HG02678 (cell line): Measurements from ENCODE around the gene PM20D1.

Experiments used
- ATAC-seq: cut with Tn5 transposase; IDR thresholded peaks from one replicate; pipeline ENCODE4 v1.9.1; 2021; ENCODE audit warnings: mild to moderate bottlenecking, moderate library complexity; ENCODE audit not compliant: unreplicated experiment

PM20D1 gene

DNA sequence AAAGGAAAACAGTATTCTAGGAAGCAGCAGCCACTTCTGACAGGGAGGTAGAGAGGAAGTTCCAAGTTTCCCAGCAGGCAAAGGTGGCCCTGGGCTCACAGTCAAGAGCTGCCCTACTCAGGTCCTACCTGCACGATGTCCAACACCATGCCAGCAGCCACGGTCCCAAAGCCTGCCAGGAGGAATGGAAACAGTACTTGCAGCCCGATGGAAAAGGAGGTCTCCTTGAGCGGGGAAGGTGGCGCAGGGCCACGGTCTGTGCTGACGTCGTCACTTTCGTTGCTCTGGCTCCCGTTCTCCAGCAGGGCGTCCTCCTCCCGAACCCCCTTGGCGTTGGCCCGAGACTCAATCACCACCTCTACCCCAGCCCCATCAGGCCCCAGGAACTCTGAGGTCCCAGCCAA is 40.0 kb downstream of the PM20D1 start:
- no peak for ATAC-seq

DNA sequence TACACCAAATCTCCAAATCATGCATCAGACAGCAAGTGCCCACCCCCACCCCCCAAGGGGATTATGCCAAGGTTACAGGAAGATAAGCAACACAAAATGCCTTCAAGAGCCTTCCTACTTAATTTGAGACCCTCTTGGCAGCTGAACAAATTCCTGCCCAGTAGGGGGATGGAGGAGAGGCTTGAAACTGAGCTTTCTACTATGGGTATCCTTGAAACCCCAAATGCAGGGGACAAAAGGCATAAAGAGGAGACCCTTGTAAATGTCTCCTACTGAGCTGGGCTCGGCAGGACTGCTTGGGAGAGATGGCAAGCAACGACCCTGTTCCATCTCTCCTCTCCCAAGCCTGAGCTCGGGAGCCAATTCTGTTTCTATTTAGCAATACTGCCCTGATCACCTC is 40.5 kb downstream of the PM20D1 start:
- ATAC-seq = no peak

DNA sequence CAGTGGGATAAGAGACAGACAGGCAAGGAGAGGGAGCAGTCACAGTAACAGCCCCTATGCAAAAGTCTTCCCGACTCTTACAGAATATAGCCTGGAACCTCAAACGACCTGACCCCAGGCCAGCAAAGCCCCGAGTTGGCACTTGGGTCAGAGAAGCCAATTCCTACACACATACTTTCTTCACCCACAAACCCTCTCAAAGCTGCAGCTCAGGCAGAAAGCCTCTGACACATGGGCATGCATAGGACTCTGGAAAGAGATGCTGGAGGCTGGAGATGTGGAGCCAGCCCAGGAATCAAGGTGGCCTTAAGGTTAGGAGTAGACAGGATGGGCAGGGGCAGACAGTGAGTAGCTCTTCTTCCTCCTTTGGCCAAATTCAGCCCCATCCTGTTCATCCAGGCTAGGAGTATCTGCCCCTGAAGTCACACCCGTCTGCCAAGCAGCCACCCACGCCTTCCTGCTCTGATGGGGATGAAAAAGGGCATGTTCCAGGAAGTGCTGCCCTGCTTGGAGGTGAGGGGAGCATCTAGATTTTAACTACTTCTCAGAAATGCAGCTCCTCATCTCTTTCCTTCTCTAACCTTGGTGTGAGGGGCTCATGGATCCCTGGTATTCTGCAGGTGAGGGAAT is 44.7 kb downstream of the PM20D1 start:
- no peak for ATAC-seq

DNA sequence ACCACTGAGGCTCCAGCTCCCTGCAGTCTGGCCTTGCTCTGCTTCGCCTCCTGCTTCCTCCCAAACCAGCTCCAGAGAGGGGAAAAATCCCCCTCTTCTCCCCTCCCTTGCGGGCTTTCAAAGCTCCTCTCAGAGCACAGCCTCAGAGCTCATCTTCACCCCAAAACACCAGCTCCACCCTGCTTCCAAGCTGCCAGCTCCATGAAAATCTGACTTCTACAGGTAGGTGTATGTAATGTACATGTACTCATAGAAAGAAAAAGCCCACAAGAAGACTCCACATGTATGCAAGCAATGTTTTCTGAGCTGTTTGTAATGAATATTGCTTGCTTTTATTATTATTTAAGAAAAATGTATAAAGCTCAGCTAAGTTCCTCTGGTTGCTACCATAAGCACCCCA is 45.3 kb downstream of the PM20D1 start:
- ATAC-seq = no peak

DNA sequence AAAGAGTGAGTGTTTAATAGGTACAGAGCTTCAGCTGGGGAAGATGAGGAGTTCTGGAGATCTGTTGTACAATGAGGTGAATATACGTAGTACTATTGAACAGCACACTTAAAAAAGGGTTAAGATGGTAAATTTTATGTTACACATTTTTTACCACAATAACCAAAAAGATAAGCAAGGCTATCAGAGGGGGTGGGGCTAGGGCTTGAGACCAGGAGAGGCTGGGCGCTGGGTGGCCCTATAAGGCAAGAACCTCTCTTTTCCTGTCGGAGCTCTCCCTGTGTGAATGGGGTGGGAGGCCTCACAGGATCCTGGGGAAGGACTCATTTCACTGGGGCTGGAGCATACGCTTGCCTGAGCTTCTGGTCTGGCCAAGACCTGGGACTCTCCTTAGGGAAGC is 45.9 kb downstream of the PM20D1 start:
- ATAC-seq = no peak

DNA sequence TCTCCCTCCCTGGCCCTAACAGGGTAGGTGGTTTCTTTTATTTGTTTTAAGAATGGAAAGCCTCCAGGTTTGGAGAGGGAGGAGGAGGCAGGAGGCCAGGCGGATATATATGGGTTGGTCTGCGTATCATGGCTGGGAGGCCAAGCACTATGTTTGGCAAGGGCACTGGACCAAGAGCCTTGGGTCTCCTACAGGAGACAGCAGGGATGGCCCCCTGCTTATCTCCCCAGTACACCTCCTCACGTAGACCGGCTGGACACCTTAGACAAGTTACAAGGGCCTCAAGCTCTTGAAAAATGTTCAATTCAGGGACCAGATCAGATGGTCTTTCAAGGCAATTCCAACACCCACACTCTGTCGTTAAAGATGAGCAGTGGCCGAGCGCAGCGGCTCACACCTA is 47.9 kb downstream of the PM20D1 start:
- ATAC-seq = no peak

DNA sequence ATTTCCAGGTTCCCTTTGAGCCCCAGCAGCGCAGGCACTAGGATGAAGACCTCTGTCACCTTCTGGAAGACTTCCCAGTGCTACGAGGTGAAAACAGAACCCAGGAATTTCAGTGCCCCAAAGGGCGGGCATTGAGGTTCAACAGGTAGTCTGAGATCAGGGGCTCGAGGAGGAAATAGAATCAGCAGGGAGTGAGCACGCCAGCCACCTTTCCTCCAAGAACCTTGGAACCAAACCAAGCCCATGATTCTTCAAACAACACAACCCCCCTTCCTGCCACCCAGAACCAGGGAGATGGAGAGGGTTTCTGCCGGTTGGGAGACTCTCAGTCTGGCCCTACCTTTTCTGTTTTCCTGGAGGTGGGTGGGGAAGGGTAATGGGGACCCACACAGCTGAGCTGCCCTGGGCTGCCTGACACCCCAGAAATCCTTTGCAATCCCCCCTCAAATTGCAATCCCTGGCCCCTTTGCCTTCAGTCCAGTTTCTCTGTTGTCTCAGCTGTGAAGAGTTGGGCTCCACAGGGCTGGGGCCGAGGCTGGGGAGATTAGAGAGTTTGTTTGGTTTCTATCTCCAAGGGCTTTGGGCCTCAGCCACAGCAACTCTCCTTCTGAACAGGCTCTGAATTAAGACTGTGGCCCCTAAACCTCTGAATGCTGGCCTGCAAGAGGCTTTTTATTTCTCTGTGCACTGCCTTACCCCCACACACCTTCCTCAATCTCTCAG is 48.8 kb downstream of the PM20D1 start:
- no peak for ATAC-seq

DNA sequence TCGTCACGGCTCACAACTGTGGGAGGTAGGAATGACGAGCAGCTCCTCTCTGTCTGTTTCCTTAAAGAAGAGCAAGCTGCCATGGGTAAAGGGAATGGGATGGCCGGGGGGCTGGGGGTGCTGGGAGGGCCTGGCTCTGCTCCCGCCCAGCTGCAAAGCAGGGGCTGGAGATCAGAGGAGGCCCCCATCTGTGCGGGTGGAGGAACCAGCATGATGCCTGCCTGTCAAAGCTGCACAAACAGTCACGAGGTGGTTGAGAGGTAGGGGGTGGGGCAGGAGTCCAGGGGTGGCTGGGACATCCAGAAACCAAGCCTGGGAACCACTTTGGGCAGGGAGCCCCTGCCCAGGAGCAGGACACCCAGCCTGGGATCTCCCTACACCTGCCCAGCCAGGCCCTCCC is 49.5 kb downstream of the PM20D1 start:
- ATAC-seq = no peak

DNA sequence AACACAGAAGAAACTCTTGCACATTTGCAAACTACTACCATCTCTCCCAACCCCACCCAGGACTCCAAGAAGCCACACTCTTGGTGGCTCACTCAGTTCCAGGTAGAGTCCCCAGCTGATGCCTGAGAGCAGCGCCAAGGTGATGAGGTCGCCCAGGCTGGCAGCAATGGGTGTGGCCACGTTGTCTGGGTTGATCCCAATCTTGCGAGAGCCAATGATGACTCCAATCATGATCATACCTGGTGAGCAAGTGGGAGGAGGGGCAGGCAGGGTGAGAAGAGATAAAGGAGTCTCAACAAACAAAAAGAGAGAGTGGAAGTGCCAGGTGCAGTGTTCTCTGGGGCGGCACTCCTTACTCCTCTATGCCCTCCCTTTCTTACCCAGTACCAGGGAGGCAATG is 51.4 kb downstream of the PM20D1 start:
- no peak for ATAC-seq

DNA sequence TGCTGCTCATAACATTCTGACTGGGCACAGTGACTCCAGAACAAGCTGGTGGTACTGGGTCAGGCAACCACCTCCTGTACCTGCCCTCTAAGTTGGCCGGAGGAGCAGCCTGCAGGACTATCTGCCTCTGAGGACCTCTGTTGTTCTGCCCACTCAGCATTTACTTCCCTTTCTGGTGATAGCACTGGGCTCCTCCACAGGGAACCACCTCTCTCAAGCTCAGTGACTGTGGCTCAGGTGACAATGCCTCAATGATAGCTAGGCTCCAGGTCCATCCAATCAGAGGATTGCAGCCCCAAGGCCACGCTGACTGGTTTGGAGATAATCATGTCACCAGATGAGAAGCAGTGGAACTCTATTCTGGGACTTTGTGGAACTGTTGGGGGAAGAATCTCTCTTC is 52.8 kb downstream of the PM20D1 start:
- no peak for ATAC-seq

DNA sequence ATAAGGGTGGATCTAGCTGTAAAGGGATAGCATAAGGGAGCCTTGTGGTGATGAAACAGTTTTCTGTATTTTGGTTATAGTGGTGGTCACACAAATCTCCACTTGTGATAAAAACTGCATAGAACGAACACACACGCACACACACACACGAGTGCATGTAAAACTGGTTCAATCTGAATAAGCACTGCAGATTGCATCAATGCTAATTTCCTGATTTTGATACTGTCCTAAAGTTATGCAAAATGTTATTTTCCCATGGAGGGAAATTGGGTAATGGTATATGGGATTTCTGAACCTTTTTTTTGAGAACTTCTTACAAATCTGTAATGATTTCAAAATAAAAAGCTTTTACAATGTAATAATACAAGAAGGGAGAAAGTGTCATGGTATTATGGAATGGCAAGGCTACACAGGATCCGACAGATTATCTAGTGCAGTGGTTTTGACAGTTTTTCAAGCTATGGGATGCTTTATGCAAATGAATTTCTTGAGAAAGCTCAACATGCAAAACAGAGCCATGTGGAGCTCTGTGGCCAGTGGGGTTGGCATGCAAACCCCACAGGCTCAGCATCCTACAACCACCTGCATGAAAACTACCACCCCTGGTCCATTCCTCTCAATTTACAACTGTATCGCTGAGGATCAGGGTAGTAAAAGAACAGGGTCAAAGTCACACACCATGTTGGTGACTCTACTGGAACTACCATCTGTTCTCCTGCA is 55.8 kb downstream of the PM20D1 start:
- peak; percentile 49 for ATAC-seq

DNA sequence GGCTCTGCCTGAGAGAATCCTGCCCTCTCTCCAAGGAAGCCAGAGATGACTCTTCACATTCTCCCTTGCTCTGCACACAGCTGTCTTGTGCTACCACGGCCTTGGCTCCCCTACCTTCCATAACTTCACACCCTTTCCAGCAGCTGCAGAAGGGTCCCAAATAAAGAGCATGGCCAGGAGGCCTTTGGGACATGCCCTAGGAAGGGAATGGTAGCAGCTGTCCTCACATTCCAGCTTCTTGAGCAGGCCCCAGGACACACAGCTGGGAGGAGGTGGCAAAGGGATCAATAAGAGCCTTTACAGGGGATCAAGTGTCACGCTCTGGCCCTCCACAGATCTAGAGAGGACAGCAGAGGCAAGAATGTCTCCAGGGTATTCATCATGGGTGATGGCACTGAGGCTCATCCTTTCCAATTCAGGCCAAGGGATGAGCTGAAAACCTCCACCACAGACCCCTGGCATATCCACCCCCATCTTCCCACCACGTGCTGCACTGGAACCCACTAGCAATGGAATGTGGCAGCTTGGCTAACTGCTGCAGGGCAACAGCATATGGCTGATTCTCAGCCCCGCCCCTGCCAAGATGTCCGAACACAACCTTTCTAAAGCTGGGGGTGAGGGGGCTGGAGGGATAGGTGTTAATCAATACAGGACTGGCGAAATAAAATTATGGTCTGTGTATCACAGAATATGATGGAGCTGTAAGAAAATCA is 56.8 kb downstream of the PM20D1 start:
- no peak for ATAC-seq

DNA sequence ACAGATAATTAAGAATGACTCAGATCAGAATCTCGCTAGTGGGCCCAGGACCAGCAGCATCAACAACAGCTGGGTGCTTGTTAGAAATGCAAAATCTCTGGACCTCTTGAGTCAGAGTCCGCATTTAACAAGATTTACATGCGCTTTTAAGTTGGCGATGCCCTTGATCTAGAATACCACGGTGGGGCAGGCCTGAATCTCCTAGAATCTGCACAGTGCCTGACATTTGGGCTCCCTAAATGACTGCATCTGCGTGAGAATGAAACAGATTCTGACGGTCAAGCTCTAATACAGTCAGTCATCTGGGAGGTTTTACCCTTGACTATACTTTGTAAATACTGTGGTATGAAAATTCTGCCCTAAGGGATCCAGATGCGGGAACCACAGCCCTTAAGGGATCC is 57.5 kb downstream of the PM20D1 start:
- peak; percentile 50 for ATAC-seq

DNA sequence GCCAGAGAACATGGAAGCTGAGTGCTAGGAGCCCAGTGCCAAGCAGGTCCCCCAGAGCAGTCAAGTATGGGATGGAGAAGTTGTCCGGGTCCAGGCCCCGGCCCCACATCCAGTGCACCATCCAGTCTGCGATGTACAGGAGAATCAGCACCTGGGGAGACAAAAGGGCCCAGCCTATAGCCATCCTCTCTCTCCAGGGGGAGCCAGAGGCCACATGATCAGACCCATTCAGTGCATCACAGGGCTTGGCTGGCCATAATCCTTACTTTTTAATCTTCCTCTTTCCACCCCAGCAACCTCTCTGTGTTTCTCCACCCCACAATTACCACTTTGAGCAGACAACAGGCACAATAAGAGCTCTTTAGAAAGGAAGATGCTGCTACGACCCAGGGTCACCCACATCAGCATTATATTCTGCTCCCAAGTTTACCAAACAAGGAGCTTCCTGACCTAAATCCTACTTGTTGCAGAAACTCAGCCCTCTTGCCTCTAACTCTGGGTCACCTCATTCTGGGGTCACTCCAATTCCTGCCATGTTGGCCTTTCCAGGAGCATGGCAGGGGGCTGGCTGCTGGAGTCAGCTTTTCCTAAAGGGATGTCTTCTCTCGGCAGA is 58.3 kb downstream of the PM20D1 start:
- peak; percentile 47 for ATAC-seq

DNA sequence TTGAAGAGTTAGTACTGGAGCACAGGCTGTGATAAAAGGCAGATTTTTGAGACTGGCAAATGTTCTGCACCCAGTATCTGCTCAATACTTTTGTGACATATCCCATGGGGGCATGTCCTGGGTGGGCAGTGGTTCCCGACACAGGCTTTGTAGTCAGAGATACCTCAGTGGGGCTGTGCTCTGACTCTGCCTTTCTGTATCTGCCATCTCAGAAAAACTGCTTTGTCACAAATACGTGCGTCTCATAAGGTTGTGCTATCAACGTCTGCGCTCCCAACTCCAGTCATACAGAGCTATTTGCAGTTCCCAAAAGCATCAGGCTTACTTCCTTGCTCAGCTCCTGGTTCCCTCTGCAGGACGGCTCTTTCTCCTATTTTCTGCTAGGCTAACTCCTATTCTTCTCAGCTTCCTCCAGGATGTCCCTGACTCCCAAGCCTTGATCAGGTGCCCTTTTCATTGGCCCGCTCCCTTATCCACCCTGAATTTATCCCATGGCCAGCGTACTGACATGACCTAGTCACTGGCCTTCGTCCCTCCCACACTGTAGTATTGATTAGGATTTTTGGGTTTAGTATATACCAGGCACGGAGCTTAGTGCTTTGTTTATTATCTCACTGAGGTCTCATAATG is 62.5 kb downstream of the PM20D1 start:
- ATAC-seq = no peak

DNA sequence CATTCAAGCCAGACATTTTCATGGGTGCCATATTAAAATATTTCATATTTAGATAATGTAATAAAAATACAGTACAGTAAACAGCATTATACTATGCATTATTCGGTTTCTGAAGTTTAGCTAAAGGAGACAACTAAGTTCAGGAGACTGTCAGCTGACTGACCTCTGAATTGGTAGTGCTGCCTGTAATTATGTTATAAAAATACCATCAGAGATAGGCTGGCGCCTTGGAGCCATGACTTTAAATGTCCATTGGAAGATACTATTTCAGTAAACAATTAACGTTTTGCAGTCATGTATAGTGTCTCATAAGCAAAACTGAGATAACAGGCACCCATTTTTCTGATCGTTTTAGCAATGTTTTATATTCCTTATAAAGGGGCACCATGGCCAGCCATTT is 63.3 kb downstream of the PM20D1 start:
- ATAC-seq = no peak

DNA sequence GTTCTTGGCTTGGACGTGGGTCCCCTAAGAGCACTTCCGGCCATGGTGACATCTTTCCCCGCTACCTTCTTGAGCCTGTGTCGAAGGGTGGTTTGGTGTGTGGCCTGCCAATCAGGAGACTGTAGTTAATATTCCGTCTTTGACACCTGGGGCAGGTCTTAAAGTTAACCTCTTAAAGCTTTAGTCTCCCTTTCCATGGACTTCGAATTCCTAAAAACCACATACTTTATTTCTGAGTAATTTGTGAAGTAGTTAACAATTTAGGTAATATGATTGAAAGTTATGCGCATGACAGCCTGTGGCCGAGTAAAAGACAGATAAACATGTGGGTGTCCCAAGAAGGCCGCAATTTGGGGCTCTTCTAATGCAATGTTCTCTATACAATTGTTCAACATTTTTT is 64.5 kb downstream of the PM20D1 start:
- no peak for ATAC-seq

DNA sequence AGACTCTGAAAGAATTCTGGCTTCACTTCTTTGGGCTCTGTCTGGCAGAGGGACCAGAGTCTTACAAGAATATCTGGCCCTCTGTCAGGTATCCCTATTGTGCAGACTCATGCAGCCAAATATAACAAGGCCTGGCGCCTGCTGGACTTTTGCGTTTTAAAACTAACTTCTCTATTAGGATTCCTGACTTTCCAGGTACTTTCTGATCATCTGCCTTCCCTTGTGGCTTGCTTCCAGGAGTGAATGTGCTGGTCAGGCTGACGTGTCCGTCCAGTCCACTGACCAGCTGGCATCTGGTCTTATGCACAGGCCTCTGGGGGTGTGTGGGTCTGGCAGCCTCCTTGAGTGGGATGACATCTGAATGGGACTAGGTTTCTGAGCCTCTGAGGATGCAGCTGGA is 66.0 kb downstream of the PM20D1 start:
- ATAC-seq = no peak

DNA sequence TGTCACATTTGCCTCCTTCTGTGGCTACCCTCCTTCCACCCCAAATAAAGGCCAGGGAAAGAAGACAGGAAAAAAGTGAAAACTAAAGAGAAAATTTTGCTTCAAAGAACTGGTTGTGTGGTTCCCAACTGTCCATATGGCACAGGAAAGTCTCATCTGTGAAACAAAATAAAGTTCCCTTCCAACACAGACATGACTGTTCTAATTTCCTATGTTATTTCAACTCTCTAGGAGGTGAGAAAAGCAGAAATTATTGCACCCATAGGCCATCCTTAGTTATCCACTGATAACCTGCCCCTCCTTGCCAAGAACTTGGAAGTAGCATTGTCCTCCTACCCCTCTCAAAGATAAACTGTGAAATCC is 66.5 kb downstream of the PM20D1 start:
- no peak for ATAC-seq

DNA sequence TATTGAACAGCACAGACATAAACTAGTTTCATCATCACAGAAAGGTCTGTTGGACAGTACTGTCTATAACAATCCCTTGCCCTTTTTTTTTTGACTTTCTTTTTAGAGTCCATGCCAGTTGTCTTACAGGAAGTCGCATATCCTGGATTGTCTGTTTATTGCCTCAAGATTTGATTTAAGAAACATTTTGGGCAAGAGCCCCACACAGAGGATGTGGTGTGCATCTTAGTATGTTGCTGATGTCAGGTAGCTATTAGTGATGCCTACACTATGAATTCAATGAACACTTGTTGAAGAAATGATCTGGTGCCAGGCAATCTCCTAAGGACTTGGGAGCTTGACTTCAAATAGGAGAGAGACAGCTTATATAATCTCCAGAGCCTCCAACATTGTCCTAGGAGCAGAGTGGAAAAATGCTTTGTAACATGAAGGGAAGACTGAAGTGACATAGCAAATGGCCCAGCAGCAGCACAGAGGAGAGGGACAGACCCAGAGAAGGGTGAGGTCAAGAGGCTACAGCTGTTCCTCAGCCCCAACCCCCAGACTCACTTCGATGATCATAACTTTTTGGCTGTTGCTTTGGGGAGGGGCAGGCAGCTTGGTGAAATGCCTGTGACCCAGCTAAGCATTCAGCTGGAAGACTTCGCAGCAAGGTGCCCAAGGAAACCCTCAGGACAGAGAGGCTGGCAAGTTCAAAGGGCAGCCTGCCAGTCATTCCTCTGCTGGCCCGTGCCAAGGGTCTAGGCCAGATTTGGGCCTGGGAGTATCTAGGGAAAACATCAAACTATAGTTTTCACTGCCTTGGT is 67.1 kb downstream of the PM20D1 start:
- ATAC-seq = no peak
